LNCaP clone FGC (cell line): ENCODE measurements around the gene APOH.

Source experiments
- DNase-seq: peaks from one replicate; pipeline ENCODE4 v3.0.0-alpha.2; 2011; ENCODE audit warnings: low read depth
- H3K4me3 ChIP-seq: 2 replicates; pipeline ENCODE4 v1.5.1; 2011; ENCODE audit warnings: mild to moderate bottlenecking, low read depth, low read length, control low read depth
- TF ChIP-seq, protein P1 (sequence below): IDR thresholded peaks from 2 replicates; pipeline ENCODE4 v1.5.1; 2012; ENCODE audit warnings: mild to moderate bottlenecking; ENCODE audit not compliant: control insufficient read depth, insufficient read depth; ENCODE audit errors: extremely low read depth

The APOH gene

DNA sequence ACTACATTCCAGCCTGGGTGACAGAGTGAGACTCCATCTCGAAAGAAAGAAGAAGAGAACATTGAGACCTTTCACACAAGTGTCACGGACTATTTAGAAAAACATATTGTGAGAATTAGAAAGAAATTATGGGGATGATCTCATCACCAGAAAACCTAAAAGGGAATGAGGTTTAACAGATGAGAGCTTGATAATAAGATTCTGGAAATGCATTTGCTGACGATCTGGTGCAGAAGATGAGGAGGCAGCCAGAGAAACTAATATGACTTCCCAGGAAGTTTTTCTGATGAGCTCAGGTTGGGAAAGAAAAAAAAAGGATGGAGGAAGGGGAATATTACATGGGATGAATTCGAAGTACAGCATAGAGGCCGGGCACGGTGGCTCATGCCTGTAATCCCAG is 10.8 kb upstream of the APOH start:
- TF ChIP-seq, protein P1, sequence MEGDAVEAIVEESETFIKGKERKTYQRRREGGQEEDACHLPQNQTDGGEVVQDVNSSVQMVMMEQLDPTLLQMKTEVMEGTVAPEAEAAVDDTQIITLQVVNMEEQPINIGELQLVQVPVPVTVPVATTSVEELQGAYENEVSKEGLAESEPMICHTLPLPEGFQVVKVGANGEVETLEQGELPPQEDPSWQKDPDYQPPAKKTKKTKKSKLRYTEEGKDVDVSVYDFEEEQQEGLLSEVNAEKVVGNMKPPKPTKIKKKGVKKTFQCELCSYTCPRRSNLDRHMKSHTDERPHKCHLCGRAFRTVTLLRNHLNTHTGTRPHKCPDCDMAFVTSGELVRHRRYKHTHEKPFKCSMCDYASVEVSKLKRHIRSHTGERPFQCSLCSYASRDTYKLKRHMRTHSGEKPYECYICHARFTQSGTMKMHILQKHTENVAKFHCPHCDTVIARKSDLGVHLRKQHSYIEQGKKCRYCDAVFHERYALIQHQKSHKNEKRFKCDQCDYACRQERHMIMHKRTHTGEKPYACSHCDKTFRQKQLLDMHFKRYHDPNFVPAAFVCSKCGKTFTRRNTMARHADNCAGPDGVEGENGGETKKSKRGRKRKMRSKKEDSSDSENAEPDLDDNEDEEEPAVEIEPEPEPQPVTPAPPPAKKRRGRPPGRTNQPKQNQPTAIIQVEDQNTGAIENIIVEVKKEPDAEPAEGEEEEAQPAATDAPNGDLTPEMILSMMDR = no peak
- DNase-seq = no peak
- H3K4me3 ChIP-seq = no peak overlapping the region

DNA sequence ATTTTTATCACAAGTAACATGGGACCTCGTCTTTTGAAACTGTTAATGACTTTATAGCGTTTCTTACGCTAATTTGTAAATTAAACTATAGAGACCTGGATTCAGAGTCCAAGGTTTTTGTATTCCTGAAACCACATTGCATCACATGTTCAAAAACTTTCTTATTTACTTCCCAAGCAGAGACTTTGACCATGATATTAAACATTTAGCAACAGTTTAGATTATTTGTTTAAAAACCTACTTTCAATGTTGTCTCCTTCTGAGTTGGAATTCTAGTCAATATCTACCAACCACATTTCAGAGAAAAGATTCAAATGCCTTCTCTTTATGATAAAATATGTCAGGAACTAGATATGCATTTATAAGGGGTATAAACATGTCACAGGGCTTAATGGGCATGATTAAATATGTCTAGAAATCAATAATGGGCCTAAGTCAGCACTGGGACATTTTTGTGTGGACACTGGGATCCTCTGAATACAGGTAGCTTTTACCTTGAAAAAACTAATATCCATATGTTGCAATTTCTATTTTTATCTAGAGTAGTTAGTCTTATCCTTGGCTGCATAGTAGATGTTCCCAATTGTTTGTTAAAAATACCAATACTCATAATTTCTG is 6.3 kb upstream of the APOH start:
- no peak for DNase-seq
- TF ChIP-seq, protein P1 = no peak
- no peak overlapping the region for H3K4me3 ChIP-seq

DNA sequence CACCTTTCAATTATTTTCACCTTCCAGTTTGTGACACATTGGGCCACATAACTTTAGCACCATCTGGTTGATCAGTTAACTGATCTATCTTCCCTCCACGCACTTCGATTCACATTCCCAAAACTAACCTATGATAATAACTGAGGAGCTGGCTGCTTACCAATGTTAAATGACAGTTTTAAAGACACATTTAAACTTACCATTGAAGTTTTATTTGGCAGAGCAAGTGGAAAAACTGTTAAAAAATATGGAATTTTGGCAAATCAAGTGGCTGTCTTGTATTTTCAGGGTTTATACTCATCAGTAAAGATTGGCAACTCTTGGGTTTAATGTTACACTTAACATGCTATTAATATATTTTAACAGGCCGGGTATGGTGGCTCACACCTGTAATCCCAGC is 5.4 kb upstream of the APOH start:
- H3K4me3 ChIP-seq = no peak overlapping the region
- TF ChIP-seq, protein P1 = no peak
- no peak for DNase-seq

DNA sequence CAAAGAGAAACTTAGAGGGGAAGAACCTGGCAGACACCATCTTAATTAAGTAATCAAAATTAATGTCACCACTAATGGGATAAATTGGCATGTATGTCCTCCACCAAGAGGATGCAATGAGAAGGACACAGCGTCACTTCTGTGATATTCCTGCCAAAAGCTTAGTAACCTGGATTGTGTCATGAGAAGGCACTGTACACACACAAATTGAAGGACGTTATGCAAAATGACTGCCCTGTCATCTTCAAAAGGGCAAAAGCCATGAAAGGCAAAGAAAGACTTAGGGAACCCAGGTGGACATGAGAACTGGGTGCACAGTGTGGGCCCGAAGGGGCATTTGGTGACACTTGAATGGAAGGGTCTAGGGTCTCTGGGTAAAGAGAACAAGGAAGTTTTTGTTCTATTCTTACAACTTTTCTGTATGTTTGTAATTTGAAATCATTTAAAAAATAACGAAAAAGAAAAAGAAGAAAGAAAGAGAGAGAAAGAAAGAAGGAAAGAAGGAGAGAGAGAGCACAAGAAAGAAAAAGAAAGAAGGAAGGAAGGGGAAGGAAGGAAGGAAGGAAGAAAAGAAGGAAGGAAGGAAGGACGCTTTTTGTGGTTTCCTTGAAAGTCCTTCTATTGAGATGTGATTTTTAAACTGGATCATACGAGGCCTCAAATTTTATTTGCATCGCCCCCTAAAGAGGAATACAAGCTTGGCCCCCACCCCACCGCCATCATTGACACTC is 4.0 kb upstream of the APOH start:
- H3K4me3 ChIP-seq = no peak overlapping the region
- DNase-seq = no peak
- TF ChIP-seq, protein P1 = no peak

DNA sequence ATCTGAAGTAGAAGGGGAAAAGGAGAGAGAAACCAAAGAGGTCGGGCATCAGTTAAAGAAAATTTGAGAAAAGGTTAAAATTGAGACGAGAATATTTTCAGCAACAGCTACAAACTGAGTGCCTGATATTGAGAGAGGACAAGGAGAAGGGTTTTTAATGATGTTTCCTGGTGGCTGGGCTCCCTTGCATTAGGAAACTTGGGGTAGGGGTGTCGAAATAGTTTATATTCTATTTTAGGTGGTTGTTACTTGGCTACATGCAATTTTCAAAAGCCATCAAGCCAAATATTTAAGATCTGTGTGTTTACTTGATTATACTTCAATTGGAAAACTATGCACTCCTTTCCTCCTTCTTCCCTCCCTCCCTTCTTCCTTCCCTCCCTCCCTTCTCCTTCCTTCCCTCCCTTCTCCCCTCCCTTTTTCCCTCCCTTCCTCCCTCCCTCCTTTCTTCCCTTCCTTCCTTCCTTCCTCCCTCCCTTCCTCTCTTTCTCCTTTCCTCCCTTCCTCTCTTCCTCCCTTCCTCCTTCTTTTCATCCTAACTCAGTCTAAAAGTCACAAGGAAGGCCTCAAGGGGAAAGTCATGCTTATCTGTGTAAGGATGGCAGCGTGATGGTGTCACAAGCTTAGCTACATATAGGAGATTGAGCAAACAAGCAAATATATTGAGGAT is 1.8 kb upstream of the APOH start:
- no peak overlapping the region for H3K4me3 ChIP-seq
- no peak for DNase-seq
- TF ChIP-seq, protein P1 = no peak

DNA sequence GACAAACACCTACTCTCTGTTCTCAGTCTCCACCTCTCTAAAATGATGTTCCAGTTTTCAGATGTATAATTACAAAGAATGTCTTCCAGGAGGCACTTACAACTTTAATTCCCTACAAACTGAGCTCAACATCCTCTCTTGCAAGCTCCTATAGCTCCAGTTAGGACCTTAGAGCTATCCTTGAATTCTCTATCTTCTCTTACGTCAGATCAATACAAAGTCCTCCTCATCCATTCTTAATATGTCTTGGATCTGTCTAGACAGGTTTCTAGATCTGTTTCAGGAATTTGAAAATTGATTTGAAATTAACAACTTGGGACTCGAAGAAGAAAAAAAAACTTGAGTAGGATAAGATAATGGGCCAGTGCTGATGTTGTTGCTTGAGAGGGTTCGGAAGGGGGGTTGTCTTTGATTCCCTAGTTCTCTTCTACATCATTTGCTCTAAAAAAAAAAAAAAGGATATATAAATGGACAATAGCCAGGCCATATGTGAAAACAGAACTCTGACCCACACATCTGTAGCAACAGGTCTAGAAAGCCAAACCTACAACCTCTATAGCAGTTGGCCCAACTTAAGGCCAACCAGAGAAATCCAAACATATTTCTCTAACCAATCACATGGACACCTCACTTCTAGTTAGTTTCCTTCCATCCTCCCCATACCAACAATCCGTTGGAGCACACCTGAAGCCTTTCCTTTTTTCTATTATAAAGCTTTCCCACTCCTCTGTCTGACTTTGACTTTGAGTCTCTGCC is 746 bp upstream of the APOH start:
- no peak overlapping the region for H3K4me3 ChIP-seq
- TF ChIP-seq, protein P1 = no peak

More for the DNA sequence above, 746 bp upstream of the APOH start:
- DNase-seq = no peak
